DMS153 (cell line): ENCODE measurements around the gene MAP3K4.

Source experiments
- DNase-seq: peaks from one replicate; lab custom pipeline; 2025; lab: John Stamatoyannopoulos, UW

Gene MAP3K4

DNA sequence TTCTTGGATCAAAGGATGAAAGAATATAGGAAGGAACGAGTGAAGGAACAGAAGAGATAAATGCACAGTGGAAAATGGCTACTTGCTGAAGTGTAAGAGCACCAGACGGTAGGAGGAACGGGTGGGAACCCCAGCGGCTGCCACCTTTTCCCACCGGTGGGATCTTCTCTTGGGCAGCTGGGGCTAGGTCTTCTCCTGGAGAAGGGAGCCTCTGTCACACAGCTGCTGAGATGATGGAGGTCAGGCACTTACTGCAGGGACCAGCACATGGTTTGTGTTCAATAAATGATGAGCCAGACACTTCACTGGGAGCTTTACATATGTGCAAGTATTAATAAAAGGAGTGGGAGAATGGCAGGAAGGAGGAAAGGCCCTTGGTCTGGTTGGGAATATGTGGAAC, 158.6 kb downstream of the MAP3K4 start:
- no peak for DNase-seq

DNA sequence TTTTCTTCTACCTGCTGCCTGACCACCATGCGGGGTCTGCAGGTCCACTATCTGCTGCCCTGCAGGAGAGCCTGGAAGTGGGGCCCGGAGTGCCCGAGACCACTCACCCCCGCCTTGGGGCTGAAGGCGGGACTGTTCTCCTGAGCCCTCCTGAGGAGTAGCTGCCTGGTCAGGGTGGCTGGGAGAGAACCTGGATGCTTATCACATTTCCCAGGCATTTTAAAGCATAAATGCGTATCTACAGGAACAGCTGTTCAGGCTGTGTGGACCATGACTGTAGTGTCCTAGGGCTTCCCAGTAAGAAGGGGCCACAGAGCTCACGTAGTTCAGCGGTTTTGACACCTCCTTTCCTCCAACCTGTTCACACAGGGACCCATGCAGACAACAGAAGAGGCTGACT, 159.0 kb downstream of the MAP3K4 start:
- DNase-seq = no peak

DNA sequence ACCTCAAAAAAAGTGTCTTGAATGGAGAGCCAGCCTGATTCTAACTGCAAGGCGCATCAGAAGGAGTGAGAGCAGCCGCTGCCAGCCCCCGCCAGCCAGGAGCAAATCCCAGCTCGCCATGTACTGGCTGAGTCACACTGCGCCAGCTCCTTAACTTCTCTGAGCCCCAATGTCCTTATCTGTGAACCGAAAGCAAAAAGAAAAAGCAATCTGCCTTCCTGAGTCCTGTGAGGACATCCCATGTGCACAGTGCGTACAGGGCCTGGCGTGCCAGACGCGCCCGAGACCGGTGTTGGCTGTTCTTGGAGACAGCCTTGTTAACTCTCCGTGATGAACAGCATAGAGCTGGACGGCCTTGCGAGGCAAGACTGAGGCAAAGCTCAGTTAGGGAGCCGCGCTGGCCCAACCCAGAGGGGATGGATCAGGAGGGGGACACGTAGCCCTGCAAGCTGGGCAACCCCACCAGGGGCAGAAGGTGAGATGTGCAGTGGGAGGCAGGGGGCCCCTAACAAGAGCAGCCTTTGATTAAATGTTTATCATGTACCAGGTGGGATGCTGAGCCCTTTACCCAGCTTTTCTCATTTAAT, 159.6 kb downstream of the MAP3K4 start:
- no peak for DNase-seq

DNA sequence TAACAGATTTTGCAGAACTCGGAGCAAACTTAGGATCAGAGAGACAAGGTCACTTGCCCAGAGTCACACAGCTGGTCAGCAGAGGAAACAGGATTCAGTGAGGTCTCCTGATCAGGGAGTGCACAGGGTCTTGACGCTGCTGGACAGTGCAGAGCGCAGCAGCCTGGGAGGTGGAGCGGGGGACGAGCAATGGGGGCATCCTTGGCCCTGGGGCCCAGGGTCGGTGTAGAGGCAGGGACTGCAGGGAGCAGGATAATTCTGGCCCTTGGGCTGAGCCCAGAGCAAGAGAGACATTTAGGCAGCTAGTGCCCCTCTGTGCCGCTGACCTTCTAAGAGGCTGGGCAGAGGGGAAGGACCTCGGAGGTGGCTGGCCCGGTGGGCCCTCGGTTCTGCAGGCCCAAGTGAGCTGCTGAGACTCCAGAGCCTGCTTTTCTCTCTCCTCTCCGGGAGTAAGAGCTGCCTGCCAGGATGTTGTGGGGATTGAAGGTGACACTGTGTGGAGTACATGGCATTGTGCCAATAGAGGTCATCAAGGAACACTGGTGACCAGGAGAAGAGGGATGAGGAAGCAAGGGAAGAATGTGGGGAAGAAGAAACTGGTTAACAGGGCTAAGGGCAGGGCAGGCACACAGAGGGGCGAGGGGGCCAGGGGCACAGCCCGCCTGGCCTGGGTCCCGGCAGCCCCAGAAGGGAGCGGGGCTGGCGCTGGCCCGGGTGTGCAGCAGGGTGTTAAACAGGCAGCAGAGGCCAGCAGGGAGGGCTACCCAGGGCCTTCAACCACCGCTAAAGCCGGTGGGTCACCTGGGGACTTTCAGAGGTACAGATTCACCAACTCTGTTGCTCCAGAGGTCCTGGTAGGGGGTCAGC, 160.3 kb downstream of the MAP3K4 start:
- no peak for DNase-seq

DNA sequence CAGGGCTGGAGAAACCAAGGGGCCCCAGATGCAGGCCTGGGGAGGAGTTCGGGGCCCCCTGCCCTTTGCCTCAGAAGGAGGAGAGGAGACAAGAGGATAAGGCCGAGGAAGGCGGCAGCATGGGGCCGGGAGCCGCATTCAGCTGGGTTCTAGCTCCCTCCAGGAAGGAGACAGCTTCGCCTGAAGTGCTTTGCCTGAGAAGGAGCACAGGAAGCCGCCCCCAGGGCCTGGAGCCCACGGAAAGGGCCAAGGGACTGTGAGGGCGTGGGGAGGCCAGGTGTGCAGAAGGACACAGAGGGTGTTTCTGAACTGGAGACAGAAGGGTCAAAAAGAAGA, 160.9 kb downstream of the MAP3K4 start:
- no peak for DNase-seq

DNA sequence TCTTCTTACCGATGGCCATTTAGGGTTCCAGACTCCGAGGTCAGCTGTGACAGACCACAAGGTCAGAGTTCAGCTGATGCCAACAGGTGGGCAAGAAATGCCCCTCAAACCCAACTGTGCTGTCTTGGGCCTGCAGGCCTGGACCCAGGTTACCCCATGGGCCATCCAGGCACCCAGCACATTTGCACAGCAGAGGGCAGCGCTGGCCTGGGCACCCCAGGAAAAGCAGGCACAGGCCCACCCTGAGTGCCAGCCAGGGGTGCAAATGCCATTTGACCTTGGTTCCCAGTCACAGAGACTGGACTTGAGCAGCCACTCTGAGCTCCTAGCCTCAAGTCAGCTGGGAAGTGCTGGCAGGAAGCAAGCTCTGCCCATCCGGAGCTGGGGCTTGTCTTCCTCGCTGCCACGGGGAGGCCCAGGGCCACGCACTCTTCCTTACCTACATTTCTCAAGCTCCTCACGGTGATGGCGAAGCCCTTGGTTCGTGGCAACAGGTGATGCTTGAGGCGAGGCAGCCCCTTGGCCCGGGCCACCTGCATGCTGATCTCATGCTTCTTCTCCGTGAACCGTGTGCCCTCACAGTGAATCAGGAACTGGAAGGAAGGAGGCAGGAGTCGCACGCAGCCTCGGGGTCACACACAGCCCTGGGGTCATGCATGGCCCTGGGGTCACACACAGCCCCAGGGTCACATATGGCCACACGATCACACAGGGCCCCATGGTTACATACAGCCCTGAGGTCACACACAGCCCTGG, 161.5 kb downstream of the MAP3K4 start:
- no peak for DNase-seq

DNA sequence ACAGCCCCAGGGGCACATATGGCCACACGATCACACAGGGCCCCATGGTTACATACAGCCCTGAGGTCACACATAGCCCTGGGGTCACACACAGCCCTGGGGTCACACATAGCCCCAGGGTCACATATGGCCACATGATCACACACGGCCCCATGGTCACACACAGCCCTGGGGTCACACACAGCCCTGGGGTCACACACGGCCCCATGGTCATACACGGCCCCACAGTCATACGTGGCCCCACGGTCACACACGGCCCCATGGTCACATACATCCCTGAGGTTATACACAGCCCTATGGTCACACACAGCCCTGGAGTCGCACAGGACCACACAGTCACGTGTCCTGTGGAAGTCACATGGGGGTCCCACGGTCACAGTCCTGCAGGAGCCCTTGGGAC, 162.2 kb downstream of the MAP3K4 start:
- no peak for DNase-seq

DNA sequence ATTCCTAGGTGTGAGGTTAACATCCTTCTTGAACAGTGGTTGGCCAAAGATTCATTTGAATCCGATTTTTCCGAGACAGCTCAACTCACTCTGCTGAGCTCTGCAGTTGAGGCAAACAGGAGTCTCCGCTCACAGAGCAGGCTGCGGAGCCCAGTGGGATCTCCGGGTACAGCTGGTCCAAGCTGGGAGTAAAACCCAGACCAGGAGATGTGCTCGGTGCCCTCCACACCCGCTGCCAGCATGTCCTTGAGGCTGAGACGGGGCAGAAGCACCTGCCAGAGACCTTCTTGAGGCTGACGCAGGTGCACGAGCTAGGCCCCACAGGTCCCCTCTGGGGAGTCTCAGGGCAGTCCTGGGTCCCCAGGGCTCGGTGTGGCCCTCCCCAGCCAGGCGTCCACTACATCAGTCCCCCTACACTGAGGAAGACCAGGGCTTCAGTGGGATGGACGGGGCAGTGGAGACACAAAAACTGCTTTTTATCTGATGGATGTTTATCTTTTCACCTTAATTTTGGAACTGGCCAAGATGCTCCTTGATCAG, 163.3 kb downstream of the MAP3K4 start:
- no peak for DNase-seq

DNA sequence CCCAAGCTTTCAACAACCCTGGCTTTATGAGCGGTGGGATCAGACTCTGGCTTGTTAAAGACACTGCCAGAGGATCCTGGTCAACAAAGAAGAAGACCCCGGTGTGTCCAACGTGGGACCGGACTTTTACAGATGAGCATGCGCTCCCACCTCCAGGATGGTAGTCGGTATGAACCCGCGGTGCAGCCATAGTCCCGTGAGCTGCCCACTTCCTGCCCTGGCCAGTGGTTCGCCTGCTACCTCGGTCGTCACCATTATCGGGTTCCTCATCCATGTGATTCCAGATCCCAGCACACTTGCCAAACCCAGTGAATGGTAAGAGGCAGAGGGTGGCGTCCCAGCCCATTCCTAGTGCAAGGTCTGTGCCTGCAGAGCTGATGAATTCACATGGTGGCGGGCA, 169.6 kb downstream of the MAP3K4 start:
- DNase-seq = no peak

DNA sequence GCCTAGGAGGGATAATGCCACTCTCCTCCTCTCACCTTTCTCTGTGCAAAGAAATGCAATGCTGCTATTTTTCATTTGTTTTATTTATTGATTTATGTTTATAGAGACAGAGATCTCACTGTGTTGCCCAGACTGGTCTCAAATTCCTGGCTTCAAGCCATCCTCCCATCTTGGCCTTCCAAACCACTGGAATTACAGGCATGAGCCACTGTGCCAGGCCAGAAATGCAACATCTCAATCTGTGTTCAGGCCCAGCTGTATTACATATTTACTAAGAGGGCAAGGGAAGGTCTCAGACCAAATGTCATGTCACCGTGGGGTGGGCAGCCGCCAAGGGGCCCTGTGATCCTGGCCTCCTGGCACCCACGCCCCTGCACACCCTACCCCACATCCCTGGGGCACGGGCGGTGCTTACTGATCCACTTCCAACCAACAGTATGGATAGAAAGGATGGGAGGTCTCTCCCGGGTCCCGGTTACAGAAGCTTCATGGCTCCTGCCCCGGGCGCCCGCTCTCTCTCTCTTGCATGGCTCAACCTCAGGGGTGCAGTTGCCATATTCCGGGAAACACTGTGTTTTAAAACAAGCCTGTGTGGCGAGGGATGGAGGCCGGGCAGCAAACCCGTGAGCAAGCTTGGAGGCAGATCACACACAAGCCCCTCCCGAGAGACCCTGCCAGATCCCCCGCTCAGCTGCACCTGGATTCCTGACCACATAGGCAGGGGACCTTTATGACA, 170.5 kb downstream of the MAP3K4 start:
- no peak for DNase-seq

DNA sequence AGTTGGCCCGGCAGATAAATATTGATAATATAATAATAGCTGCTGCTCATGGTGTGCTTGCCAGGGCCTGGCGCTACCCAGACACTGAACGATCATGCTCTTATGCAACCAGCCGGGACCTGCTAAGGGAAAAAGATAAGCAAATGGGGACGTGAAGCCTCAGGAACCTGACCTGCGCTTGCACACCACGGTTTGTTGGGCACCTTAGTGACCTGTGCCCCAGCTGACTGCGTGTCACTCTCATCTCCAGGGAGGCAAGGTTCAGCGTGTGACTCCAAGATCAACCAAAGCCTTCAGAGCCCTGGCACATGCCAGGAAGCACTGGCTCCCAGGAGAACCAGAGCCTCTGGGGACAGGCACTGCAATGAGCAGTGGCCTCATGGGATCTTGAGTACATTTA, 171.2 kb downstream of the MAP3K4 start:
- no peak for DNase-seq

DNA sequence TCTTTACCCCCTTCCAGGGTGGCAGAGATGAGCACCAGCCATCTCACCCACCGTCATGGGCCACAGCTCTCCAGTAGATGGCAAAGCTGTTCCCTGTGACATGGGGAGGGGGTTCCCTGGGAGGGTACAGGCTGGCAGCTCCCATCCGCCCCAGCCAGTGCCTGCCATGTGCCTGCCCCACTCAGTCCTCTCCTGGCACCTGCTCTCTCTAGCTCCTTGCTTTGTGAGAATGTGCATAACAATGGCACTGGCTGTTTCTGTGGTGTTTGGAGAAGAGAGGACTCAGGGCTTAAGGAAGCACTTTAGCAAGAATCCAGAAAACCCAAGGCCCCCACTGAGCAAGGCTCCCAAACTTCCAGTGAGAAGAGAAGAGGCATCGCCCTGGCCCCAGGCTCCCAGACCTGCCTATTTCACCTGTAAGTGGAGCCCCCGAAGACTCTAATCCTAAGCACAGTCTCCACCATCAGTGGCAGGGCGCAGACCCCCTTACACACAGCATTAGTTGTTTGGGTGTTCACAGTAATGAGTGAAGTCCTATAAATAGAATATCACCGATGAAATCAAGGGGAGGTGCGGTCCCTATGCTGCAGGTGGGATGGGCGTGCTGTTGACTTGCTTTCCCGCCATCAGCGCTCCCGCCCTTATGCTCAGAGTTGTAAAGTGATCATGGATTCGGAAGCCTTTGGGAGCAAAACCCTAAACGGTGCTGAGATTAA, 172.1 kb downstream of the MAP3K4 start:
- no peak for DNase-seq

DNA sequence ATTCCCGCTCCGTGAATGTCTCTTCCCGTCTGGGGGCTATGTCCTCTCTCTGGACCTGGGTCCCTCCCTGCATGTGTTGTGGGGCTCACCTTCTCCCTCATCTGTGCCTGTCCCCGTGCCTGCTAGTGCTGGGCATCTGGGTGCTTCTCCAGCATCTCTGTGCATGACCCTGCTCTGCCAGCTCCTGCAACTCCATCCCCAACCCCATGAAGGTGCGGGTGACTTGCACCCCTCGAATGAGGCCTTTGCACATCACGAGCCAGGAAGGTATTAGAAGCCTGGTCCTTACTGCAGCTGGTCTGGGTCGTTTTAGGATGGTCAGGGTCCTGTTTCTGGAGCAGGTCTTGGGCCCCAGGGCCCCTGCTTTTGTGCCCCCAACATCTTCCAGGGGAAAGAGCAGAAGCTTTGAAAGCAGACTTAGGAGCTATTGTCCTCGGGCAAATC, 172.6 kb downstream of the MAP3K4 start:
- DNase-seq = no peak

DNA sequence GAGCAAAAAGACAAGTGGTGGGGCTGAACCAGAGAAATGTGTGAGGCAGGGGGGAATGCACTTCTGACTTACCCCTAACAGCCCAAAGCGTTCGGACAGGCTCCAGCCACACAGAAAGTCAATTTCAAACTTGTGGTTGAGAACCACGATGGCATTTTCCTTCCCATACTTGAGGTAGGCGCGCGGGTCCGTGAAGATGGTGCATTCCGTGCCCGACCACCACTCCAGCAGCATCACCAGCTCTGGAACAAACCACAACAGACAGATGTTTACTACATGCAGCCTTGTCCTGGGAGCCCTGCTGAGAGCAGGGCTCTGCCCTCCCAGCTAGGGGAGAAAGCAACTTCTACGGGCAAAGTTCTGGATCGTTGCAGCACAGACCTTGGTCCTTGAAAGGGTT, 174.6 kb downstream of the MAP3K4 start:
- no peak for DNase-seq

DNA sequence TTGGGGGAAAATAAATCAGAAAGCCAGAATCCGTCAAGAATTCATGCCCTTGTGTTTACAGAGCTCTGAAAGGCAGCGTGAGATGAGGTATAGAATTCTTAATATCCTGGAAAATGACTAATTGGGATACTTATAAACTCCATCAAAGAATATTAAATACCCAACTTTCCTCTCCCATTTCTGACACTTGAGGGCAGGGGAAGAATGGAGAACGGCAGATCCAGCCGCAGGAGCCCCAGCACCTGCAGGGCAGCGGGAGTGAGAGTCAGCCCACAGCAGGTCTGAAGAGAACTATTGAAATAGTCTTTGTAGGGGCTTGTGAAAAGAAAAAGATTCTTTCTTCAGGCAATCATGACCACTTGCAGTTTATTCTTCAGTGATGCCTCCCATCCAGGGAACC, 175.1 kb downstream of the MAP3K4 start:
- no peak for DNase-seq
